Measurements from ENCODE around the gene HEMK1.

Gene HEMK1

DNA sequence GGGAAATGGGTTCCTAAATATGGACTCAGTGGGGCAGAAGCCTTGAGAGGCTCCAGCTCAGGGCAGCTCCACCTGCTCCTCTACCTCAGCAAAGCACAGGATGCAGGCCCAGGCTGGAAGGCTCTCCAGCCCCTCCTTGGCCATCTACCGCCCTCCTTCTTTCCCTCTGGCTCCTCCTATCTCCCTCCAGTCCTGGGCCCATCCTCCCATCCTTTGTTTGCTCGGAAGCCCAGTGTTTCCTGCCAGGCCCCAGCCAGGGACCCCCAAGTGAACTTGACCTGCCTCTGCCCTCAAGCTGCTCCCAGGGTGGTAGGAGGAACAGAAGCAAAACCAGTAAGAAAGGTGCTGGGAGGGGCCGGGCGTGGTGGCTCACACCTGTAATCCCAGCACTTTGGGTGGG lies 67.7 kb downstream of the HEMK1 start:
- no peak for DNase-seq (ENCODE audit: low read depth, low spot score)

DNA sequence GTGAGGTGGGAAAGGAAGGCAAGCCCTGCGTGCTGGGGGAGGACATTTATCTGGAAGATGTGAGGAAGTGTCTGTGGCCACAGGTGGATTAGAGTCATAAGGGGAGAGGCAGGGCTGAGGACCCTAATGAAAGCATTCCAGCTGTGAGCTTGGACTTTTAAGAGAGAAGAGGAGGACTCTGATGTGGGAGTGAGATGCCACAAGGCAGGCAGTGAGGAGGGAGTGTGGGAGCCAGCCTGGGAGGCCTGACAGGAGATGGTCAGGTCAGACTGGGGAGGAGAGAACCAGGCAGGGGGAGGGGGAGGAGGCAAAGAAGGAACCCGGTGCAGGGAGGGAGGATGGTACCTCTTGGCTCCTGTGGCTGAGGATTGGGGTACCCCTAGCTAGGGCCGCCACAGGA lies 68.6 kb downstream of the HEMK1 start:
- no peak for DNase-seq (ENCODE audit: low read depth, low spot score)

DNA sequence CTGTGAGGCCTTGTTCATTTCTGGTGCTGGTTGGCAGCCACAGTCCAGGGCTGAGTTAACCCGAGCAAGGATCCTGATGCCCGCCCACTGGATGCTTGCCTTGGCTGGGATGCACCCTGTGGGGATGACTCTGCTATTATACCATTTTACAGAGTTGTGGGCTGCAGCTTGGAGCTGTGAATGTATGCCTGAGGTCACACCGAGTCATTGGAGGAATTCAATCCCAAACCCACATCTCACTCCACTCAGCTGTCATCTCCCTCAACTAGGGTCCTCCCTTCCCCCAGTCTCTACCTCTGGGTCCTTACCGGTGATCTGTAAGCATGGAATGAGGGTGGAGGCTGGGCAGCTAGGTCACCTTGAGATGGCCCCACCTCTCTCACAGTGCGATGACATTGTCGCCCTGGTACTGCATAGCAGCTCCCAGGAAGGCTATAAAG lies 69.8 kb downstream of the HEMK1 start:
- no peak for DNase-seq (ENCODE audit: low read depth, low spot score)

DNA sequence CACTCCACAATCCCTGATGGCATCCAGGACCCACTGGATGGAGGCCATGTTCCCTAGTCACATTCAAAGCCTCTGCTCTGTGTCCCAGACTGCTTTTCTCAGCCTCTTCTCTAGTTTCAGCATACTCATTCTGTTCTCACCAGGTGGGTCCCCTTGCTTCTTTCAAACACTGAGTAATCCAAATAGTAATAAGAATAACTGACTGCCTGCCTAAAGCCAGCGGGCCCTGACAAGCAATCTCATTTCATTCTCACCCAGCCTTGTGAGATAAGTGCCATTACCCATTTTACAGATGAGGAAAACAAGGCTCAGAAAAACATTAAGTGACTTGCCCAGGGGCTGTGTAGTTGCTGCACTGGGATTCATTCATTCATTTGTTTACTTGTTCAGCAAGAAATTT lies 73.1 kb downstream of the HEMK1 start:
- no peak for DNase-seq (ENCODE audit: low read depth, low spot score)

DNA sequence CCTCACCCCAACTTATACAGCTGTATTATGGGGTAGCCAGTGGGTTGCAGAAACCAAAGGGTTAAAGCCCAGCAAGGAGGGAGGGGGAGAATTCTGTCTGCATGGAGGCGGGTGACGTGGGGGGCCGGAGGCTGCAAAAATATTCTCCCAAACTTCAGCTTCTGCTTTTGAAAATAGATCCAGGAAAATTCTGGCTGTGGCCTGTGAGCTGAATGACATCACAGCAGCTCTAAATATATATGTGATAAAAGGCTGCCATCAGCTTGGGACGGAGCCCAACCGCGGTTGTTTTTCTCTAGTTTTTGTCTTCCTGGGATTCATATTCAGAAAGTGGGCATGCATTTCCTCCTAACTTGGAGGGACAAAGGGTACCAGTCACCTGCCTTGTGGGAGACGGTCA lies 75.2 kb downstream of the HEMK1 start:
- DNase-seq (ENCODE audit: low read depth, low spot score), result no peak

DNA sequence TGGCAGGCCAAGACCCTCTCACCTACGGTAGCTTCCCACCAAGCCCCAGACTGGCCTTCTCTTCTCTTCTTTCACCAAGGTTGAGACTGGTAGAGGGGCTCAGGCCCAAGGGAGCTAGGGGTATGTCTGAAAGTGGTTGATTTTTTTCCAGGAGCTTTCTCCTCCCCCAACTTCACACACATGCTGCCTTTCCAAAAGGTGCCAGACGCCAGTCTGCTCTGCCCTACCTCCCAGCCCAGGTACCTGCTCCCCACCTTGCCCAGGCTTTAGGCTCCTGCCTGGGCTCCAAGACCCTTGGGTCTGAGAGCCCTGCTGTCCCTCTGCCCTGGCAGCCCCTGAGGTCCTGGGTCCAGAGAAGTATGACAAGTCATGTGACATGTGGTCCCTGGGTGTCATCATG lies 76.1 kb downstream of the HEMK1 start:
- no peak for DNase-seq (ENCODE audit: low read depth, low spot score)
